GM23338 (cell line): Measurements from ENCODE around the gene LRRC10B. TPM values are rescaled to one million over a fixed set of nuclear protein-coding genes. Genes with fewer than 3 reads are reported as not detected.

Experiments used
- ATAC-seq: fragments of 200-7000 bp; cut with Tn5 transposase; 3 replicates; pipeline ENCODE4 v1.9.1; 2020
- DNase-seq: peaks from one replicate; pipeline ENCODE4 v3.0.0-alpha.2; 2015; ENCODE audit warnings: low spot score
- H2AFZ ChIP-seq: fragments of 200-600 bp; sonication (generic); 2 replicates; pipeline ENCODE4 v1.8.0; 2016; ENCODE audit warnings: antibody characterized with exemption, mild to moderate bottlenecking, moderate library complexity
- H3F3A ChIP-seq: fragments of 200-600 bp; sonication (generic); replicated peaks from 2 replicates; pipeline ENCODE4 v1.8.0; 2017; ENCODE audit warnings: antibody characterized with exemption, mixed run types, low read depth
- H3K27ac ChIP-seq: fragments of 200-600 bp; sonication (generic); 2 replicates; pipeline ENCODE4 v1.6.1; 2016; ENCODE audit warnings: low read depth
- H3K27me3 ChIP-seq: fragments of 200-600 bp; sonication (generic); 2 replicates; pipeline ENCODE4 v1.8.0; 2016; ENCODE audit warnings: mild to moderate bottlenecking, mixed run types, moderate library complexity; ENCODE audit not compliant: insufficient read depth
- H3K36me3 ChIP-seq: fragments of 200-600 bp; sonication (generic); 2 replicates; pipeline ENCODE4 v1.8.0; 2016; ENCODE audit warnings: mild to moderate bottlenecking; ENCODE audit not compliant: insufficient read depth
- H3K4me1 ChIP-seq: fragments of 200-600 bp; sonication (generic); 2 replicates; pipeline ENCODE4 v1.8.0; 2016; ENCODE audit warnings: mild to moderate bottlenecking, moderate library complexity; ENCODE audit not compliant: insufficient read depth
- H3K4me2 ChIP-seq: fragments of 200-600 bp; sonication (generic); 2 replicates; pipeline ENCODE4 v1.7.1; 2017; ENCODE audit warnings: mixed run types
- H3K4me3 ChIP-seq: fragments of 200-600 bp; sonication (generic); 2 replicates; pipeline ENCODE4 v1.6.1; 2016; ENCODE audit warnings: mixed run types
- H3K79me2 ChIP-seq: fragments of 200-600 bp; sonication (generic); replicated peaks from 2 replicates; pipeline ENCODE4 v1.8.0; 2017; ENCODE audit warnings: mild to moderate bottlenecking; ENCODE audit not compliant: insufficient read depth
- H3K9me2 ChIP-seq: fragments of 200-600 bp; sonication (generic); 2 replicates; pipeline ENCODE4 v1.8.0; 2017; ENCODE audit not compliant: insufficient read depth
- H4K20me1 ChIP-seq: fragments of 200-600 bp; sonication (generic); replicated peaks from 2 replicates; pipeline ENCODE4 v1.8.0; 2017; ENCODE audit warnings: mild to moderate bottlenecking; ENCODE audit not compliant: insufficient read depth
- H3K27ac Mint-ChIP-seq: 2 replicates; pipeline ENCODE4 v1.8.0; 2020; ENCODE audit warnings: inconsistent platforms, mild to moderate bottlenecking, moderate library complexity, mixed read lengths
- H3K27me3 Mint-ChIP-seq: 3 replicates; pipeline ENCODE4 v1.8.0; 2022; ENCODE audit warnings: low read depth, mild to moderate bottlenecking, moderate library complexity, mixed read lengths, inconsistent platforms; ENCODE audit not compliant: insufficient read depth, poor library complexity
- H3K36me3 Mint-ChIP-seq: 3 replicates; pipeline ENCODE4 v1.8.0; 2021; ENCODE audit warnings: low read depth, mild to moderate bottlenecking, inconsistent platforms, moderate library complexity, mixed read lengths
- H3K4me1 Mint-ChIP-seq: 3 replicates; pipeline ENCODE4 v1.8.0; 2020; ENCODE audit warnings: mild to moderate bottlenecking, inconsistent platforms, mixed read lengths
- H3K4me3 Mint-ChIP-seq: 3 replicates; pipeline ENCODE4 v1.8.0; 2021; ENCODE audit warnings: moderate library complexity, mild to moderate bottlenecking, inconsistent platforms, mixed read lengths
- H3K9me3 Mint-ChIP-seq: 3 replicates; pipeline ENCODE4 v1.8.0; 2020; ENCODE audit warnings: moderate library complexity, mild to moderate bottlenecking, inconsistent platforms, mixed read lengths
- CREB1 ChIP-seq: fragments of 250-450 bp; sonication (Bioruptor Pico); IDR thresholded peaks from 2 replicates; pipeline ENCODE4 v1.5.0; 2020; ENCODE audit warnings: low read depth, mild to moderate bottlenecking, moderate library complexity
- CTCF ChIP-seq, 2 experiments: fragments of 200-600 bp in 1 of 2; sonication (generic) in 1 of 2; conservative IDR thresholded peaks; 2 replicates each; pipeline versions ENCODE4 v1.5.1 to v1.6.1; 2016 to 2017; ENCODE audit warnings: antibody characterized with exemption in 2 of 2, low read depth in 2 of 2, mild to moderate bottlenecking in 2 of 2, moderate library complexity in 1 of 2
- EZH2 ChIP-seq: fragments of 200-600 bp; sonication (generic); IDR thresholded peaks from one replicate; pipeline ENCODE4 v1.8.0; 2017; ENCODE audit warnings: antibody characterized with exemption, mild to moderate bottlenecking, low read depth; ENCODE audit not compliant: unreplicated experiment
- EZH2phosphoT487 ChIP-seq: fragments of 200-600 bp; sonication (generic); IDR thresholded peaks from one replicate; pipeline ENCODE4 v1.8.1; 2018; ENCODE audit warnings: antibody characterized with exemption; ENCODE audit not compliant: unreplicated experiment
- NANOG ChIP-seq: IDR thresholded peaks from 2 replicates; pipeline ENCODE4 v1.6.1; 2016; ENCODE audit warnings: antibody characterized with exemption, borderline replicate concordance
- POLR2AphosphoS5 ChIP-seq: IDR thresholded peaks from 2 replicates; pipeline ENCODE4 v1.6.1; 2016; ENCODE audit warnings: antibody characterized with exemption, low read depth
- REST ChIP-seq: IDR thresholded peaks from one replicate; pipeline ENCODE4 v1.6.1; 2018; ENCODE audit warnings: antibody characterized with exemption; ENCODE audit not compliant: unreplicated experiment
- STAT1 ChIP-seq: IDR thresholded peaks from one replicate; pipeline ENCODE4 v1.6.1; 2016; ENCODE audit warnings: antibody characterized with exemption; ENCODE audit not compliant: unreplicated experiment
- ZNF114 ChIP-seq: fragments of 250-450 bp; sonication (Bioruptor Pico); IDR thresholded peaks from 2 replicates; pipeline ENCODE4 v1.5.0; 2020; ENCODE audit warnings: mild to moderate bottlenecking, moderate library complexity
- ZNF462 ChIP-seq: fragments of 250-450 bp; sonication (Bioruptor Pico); IDR thresholded peaks from 2 replicates; pipeline ENCODE4 v1.5.0; 2020; ENCODE audit warnings: mild to moderate bottlenecking, moderate library complexity
- polyA plus RNA-seq: library from polyadenylated mRNA; unstranded; fragments of >200 nt; fragmentation: Nextera tagmentation; extraction: Ambion mirVana; gene quantifications from 2 replicates; pipeline ENCODE4 v1.2.1, GENCODE V29; 2016
- total RNA-seq: library from RNA; depleted of rRNA; stranded (reverse); fragments of >200 nt; shearing (Covaris generic); gene quantifications from 2 replicates; pipeline ENCODE4 v1.2.3, GENCODE V29; 2014

The LRRC10B gene
- total and polyA plus RNA-seq, 2 experiments from 2014 or later = 0.47 to 1.6 TPM

- no peak for ATAC-seq
- H3K27me3 ChIP-seq = no peaks in the 10 kb centered on the region
- Mint-ChIP-seq H3K4me3 (no peak overlapping the region), H3K36me3 (peaks cover 4% of the 10 kb centered on the region; the same call in 2 of the 3 replicates), H3K4me1 (peaks cover 5% of the 10 kb centered on the region; the same call in 2 of the 3 replicates), H3K27me3 (peaks cover 3% of the 10 kb centered on the region), H3K27ac (no peak overlapping the region), H3K9me3 (no peaks in the 10 kb centered on the region)
- no peak for DNase-seq
- H3K36me3 ChIP-seq = no peaks in the 10 kb centered on the region
- no peaks in the 10 kb centered on the region for H3K9me2 ChIP-seq
- H3K4me2 ChIP-seq = no peak overlapping the region
- no peaks in the 10 kb centered on the region for H3K79me2 ChIP-seq
- H3K4me1 ChIP-seq = peaks cover 3% of the 10 kb centered on the region; the same call in 1 of the 2 replicates
- 0 out of 2 replicates have a peak, but pooled peaks cover 6% of the 10 kb centered on the region for H3F3A ChIP-seq
- no peaks in the 10 kb centered on the region for H4K20me1 ChIP-seq
- H3K27ac ChIP-seq = no peak overlapping the region
- H2AFZ ChIP-seq = no peak overlapping the region
- no peak overlapping the region for H3K4me3 ChIP-seq
- TF ChIP-seq POLR2AphosphoS5 = no peak
- TF ChIP-seq EZH2 = no peak
Observed at GRCh38 chr11:61474013-61474643, 34.4 kb upstream of the LRRC10B start.

GRCh38 chr11:61475433-61475832 lies 33.1 kb upstream of the LRRC10B start:
- Histone ChIP-seq H3K4me2 (no peak overlapping the region), H3F3A (0 out of 2 replicates have a peak, but pooled peaks cover 6% of the 10 kb centered on the region), H3K27me3 (no peaks in the 10 kb centered on the region), H3K36me3 (no peaks in the 10 kb centered on the region), H4K20me1 (no peaks in the 10 kb centered on the region), H3K4me1 (peaks cover 3% of the 10 kb centered on the region; the same call in 1 of the 2 replicates), H3K9me2 (no peaks in the 10 kb centered on the region), H2AFZ (no peak overlapping the region), H3K27ac (no peak overlapping the region), H3K79me2 (no peaks in the 10 kb centered on the region), H3K4me3 (no peak overlapping the region)
- no peak overlapping the region for H3K27ac Mint-ChIP-seq
- peaks cover 4% of the 10 kb centered on the region; the same call in 2 of the 3 replicates for H3K36me3 Mint-ChIP-seq
- DNase-seq = no peak
- H3K27me3 Mint-ChIP-seq = peaks cover 4% of the 10 kb centered on the region
- no peak for ATAC-seq
- H3K4me1 Mint-ChIP-seq = peaks cover 8% of the 10 kb centered on the region
- no peak overlapping the region for H3K4me3 Mint-ChIP-seq
- H3K9me3 Mint-ChIP-seq = no peaks in the 10 kb centered on the region
- TF ChIP-seq REST (no peak), POLR2AphosphoS5 (no peak), CREB1 (CRISPR knock-in tag) (no peak), ZNF462 (CRISPR knock-in tag) (no peak), ZNF114 (CRISPR knock-in tag) (no peak), EZH2 (no peak), STAT1 (no peak), EZH2phosphoT487 (no peak), NANOG (no peak), CTCF (conservative IDR thresholded peaks at IDR 0.05; ENCODE audit: low read depth in 2 of 2) (no peak)
